Non-pigmented ciliary epithelial cell (primary cell): ENCODE data around the gene ACER2.
"Not testable (repeated sequence)": the region's sequence is repeated elsewhere in the genome, so short reads cannot be mapped to it uniquely, and the experiment has no call there.

Experiments used
- DNase-seq: peaks from one replicate; pipeline ENCODE4 v3.0.0-alpha.2; 2010; ENCODE audit warnings: low read depth

ACER2 gene

DNA sequence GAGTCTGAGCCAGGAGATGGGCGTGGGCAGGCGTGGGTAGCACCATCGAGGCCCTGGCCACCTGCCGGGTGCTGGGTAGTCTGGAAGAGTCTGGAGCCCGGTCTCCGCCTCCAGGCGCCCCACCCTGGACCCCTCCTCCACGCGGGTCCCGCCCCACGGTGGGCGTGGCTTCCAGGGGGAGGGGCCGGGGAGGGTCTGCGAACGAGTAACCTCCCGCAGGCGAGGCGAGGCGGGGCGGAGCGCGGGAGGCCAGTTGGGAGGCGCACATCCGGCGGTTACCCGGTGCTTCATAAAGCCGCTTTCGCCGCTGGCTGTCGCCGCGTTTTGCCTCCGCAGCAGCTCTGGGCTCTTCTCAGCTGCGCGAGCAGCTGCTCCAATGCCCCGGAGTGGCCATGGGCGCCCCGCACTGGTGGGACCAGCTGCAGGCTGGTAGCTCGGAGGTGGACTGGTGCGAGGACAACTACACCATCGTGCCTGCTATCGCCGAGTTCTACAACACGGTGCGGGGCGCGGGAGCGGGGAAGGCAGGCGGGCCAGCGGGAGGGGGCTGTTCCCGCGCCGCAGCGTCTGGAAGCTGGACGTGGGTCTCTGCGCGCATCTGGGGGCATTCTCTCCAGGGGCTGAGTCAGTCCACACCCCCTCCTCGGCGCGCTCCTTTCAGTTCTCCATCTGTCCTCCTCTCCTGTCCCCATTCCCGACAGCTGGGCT is at the start of gene ACER2:
TSS of gene ACER2 (plus strand) at position 317 of the 708 bp plus-strand sequence. CDS start at position 393, 76 bp downstream.
- peak; percentile 49 for DNase-seq

DNA sequence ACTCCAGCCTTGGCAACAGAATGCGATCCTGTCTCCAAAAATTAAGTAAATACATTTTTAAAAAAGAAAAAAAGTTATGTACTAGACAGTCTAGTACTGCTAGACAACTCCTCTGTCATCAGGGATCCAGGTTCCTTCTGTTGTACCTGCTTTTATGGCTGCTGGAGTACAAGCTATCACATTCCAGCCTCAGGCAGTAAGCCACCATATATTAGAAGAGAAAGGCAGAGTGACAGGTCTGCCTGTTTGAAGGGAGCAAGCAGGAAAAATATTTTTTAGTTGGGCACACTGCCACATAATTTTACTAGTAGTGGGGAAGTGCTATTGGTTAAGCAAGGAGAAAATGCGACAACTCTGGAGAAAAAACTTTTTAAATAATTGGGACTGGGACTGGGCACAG is 39.7 kb upstream of the ACER2 start:
- no peak for DNase-seq

DNA sequence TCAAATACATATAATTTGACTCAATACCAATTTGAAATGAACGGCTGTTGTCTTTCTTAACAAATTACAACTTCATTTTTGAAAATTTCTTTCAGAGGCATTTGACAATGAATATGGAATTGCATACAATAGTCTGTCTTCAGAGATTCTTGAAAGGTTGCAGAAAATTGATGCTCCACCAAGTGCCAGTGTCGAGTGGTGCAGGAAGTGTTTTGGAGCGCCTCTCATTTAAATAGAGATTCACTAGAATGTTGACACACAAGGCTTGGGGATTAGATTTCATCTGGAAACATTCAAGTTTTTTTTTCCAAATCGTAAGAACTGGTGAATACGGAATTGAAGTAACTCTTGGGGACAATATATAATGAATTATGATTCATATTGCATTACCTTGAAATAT is 36.9 kb upstream of the ACER2 start:
- DNase-seq, result no peak

DNA sequence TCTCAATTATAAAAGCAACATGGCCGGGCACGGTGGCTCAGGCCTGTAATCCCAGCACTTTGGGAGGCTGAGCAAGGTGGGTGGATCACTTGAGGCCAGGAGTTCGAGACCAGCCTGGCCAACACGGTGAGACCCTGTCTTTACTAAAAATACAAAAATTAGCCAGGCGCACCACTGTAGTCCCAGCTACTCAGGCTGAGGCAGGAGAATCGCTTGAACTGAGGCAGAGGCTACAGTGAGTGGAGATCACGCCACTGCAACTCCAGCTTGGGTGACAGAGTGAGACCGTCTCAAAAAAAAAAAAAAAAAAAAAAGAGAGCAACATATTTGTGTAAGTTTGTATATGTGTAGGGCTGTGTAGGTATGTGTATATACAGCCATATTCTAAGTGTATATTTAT is 36.2 kb upstream of the ACER2 start:
- no peak for DNase-seq

DNA sequence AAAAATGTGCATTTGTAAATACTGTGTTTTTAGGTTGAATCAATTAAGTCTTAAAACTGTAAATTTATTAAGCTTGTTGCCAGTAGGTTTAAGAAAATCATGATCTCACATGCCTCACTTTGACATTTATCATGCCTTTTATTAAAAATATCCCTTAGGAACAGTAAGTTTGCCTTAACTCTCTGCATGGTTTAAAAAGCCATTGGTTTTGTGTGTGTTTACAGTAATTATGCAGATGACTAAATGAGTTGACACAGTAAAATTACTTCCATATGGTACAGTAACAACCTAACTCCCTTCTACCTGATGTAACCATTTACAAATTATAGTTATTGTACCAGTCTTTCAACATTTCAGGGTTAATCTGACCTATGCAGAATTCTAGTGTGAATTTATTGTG is 35.3 kb upstream of the ACER2 start:
- DNase-seq, result no peak

DNA sequence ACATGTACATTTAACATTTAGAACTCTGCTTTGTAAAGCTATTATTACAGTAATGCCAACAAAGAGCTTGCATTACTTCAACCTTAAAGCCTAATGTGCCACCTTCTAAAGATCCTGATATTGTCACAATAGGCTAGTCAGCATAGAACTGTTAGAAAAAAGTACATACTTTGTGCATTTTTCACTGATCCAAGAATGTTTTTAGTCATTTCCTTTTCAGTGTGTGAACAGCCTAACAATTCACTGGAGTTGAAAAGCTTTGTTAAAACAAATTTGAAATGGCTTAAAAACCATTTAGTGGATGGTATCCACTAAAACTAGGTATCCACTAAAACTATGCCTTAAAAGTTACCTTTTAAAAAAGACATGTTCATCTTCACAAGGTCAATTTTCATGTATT is 33.3 kb upstream of the ACER2 start:
- DNase-seq, result peak; percentile 11

DNA sequence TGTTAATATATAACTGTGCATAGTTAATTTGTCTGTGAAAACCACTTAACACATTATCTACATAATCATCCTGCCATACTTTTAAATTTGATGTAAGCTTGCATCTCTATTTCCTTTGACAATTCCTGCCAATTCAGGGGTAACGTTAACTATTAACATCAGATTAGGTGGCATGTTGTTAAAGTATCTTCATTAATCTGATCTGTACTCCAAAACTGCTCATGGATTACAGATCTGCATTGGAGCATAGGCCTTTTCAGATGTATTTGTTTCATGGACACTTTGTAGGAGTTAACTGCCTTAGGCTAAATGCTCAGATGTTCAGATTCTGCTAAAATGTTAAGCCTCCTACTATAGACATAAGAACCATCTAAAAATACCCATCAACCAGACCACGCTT is 31.9 kb upstream of the ACER2 start:
- DNase-seq, result no peak

DNA sequence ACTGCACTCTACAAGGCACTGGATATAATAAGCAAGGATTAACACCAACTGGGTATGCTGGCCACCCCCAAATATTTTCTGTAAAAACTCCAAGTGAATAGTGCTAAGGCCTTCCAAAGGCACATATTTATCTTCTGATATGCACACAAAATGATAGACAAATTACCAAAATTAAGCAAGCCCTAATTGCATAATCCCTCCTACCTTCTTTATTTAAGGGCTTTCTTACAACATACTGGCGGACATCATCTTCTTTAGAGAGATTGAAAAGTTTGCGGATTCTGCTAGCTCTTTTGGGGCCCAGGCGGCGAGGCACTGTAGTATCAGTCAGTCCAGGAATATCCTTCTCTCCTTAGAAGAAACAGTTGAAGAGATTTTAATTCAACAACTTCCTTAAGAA is 30.6 kb upstream of the ACER2 start:
- no peak for DNase-seq

DNA sequence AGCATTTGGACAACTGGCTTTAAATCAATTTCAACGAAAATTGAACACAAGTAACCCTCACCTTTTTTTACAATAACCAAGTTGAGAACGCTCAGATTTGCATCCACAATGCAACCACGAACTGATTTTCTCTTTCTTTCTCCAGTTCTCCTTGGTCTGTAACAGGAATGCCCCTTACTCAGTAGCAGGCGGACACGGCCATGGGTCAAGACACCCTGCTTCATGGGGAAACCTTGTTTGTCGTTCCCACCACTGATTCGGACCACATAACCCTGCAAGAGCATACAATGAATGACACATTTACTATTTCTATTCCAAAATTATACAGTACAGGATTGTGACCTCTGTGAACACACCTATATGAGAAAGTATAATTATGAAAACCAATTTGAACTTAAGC is 30.2 kb upstream of the ACER2 start:
- DNase-seq, result no peak

DNA sequence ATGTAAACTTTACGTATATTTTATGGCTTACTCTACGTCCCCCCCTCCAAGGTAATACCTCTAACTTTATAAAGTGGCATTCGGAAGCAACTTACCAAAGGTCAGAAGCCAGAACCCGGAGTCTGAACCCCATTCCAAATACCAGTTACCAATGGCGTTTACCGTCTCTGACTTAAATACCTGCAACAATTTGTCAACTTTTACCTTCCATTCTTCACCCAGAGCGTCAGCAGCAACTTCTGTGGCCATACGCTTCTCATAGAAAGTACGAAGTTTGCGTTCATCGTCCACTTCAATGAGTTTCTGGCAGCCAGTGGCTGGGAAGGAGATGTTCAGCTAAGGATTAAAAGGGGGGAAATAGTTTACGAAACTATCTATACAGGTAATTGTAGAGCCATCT is 29.5 kb upstream of the ACER2 start:
- no peak for DNase-seq

DNA sequence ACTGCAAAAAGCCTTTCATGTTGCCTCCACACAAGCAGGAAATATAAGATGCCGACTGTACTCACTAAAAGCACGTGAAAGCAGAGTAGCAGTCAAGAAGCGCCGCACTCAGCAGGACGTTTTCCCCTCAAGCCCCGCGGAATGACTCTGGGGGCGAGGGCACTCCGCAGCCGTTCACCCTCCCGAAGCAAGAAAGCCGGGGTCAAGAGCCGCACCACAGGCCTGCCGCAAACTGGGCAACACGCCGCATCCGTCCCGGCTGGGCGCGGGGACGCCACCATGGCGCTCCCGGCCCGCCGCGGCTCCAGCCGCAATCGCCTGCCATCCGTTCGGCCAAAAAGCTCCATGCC is 29.1 kb upstream of the ACER2 start:
- no peak for DNase-seq

DNA sequence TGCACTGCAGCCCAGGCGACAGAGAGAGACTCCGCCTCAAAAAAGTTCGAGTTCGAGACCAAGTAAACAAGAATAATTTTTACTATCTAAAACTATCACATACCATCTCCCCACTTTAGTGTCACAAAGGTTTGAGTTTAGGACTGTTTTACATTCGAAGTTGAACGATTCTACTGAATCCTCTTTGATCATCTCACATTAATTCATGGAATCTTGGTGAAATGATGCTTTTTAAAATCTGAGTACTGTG is 28.1 kb upstream of the ACER2 start:
- no peak for DNase-seq

DNA sequence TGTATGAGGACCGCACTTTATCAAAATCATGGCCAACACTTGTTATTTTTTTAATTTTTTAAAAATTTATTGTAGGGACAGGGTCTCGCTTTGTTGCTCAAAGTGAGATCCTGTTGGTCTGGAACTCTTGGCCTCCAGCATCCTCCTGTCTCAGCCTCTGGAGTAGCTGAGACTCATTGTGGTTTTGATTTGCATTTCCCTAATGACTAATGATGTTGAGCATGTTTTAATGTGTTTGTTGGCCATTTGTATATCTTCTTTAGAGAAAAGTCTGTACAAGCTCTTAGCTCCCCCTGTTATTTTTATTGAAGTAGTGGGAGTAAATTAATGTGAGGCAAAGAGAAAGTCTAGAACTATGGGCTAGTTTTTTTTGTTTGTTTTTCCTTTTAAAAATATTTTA is 27.2 kb upstream of the ACER2 start:
- no peak for DNase-seq

DNA sequence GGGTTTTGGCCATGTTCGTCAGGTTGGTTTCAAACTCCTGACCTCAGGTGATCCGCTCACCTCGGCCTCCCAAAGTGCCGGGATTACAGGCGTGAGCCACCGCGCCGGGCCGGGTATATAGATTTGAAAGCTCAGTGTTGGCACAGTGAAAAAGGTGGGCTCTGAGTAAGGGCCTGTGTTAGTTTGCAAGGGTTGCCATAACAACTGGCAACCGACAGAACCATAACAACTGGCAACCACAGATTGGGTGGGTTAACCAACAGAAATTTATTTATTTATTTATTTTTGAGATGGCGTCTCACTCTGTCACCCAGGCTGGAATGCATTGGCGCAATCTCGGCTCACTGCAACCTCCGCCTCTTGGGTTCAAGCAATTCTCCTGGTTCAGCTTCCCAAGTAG is 23.6 kb upstream of the ACER2 start:
- DNase-seq, result not testable (repeated sequence)

DNA sequence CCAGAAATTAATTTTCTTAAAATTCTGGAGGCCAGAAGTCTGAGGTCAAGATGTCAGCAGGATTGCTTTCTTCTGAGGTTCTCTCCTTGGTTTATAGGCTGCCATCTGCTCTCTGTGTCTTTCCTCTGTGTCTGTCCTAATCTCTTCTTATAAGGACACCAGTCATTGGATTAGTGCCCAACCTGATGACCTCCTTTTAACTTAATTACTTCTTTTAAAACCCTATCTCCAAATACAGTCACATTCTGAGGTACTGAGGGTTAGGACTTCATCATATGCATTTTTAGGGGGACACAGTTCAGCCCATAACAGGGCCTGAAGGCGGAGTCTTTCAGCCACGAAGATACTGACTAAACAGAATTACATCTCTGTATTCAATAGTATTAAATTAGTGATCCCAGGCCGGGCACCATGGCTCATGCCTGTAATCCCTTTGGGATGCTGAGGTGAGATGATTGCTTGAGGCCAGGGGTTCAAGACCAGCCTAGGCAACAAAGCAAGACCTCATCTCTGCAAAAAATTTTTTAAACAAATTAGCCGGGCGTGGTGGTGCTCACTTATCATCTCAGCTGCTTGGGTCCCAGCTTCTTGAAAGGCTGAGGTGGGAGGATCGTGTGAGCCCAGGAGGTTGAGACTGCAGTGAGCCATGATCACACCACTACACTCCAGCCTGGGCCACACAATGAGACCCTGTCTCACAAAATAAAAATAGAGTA is 22.9 kb upstream of the ACER2 start:
- no peak for DNase-seq

DNA sequence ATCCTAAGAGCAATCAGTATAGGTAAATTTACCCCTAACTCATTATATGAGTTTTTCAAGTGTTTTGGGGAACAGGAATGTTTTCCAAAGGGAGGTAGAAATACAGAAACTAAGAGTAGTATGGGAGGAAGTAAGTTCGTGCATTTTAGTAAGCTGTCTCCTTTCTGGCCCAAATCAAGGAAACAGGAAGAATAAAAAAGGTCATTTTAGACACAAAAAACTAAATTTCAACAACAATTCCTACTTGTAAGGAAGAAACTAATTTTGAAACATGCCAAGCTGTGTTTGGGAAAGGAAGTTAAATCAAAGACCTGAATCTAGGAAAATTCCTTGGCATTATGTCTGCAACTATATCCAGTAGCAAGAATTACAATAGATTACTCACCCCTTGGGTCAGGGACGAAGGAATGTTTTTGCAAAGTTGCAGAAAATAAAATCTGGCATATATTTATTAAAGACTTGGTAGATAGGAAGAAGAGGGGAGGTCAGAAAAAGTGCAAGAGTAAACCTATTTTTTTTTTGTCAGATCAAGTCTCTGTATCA is 22.2 kb upstream of the ACER2 start:
- no peak for DNase-seq

DNA sequence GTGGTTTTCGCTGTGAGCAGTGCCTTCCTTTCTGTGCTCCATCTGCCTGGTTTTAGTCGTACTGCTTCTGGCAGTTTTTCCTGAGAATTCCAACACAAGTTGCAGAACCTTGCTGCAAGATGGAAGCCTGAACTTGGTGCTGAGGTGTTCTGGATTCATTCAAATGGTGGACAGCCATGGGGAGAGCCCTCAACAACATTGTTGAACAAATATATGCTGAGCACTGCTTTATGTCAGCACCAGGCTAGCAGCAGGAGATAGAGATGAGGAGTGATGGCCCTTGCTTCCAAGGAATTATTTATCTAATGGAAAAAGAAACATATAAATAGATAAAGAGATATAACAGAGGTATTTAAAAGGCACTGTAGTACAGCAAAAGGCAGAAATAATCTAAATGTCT is 21.5 kb upstream of the ACER2 start:
- no peak for DNase-seq

DNA sequence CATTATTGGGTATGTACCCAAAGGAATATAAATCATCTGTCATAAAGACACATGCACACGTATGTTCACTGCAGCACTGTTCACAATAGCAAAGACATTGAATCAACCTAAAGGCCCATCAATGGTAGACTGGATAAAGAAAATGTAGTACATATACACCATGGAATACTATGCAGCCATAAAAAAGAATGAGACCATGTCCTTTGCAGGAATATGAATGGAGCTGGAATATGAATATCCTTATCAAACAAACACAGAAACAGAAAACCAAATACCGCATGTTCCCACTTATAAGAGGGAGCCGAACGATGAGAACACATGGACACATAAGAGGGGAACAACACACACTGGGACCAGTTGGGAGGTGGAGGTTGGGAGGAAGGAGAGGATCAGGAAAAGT is 19.3 kb upstream of the ACER2 start:
- not testable (repeated sequence) for DNase-seq

DNA sequence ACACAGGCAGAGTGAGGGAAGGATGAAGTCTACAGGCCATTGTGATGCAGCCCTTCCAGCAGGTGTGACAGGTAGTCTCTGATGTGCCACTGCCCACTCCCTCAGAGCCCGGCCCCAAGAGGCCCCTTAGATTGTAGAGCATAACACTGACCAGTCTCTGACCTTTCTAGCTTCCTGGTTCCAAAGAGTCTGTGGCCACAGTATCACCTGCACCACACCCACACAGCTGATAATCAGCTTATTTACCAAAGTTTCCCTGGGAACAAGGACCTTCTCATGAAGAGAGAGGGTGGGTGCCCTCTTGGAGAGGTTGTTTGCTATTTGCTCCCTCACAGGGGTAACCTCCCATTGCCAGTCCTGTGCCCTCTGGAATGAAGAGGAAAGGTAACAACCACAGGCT is 11.0 kb upstream of the ACER2 start:
- DNase-seq, result no peak

DNA sequence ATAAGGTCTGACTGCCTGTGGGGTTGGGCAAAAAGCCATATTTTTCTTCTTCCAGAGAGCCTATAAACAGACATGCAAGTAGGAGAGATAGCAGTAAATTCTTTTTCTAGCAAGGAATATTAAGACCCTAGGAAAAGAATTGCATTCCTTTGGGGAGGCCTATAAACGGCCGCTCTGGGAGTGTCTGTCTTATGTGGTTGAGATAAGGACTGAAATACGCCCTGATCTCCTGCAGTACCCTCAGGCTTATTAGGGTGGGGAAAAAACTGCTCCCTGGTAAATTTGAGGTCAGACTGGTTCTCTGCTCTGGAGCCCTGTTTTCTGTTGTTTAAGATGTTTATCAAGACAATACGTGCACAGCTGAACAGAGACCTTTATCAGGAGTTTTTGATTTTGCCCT is 5.6 kb upstream of the ACER2 start:
- DNase-seq, result not testable (repeated sequence)

DNA sequence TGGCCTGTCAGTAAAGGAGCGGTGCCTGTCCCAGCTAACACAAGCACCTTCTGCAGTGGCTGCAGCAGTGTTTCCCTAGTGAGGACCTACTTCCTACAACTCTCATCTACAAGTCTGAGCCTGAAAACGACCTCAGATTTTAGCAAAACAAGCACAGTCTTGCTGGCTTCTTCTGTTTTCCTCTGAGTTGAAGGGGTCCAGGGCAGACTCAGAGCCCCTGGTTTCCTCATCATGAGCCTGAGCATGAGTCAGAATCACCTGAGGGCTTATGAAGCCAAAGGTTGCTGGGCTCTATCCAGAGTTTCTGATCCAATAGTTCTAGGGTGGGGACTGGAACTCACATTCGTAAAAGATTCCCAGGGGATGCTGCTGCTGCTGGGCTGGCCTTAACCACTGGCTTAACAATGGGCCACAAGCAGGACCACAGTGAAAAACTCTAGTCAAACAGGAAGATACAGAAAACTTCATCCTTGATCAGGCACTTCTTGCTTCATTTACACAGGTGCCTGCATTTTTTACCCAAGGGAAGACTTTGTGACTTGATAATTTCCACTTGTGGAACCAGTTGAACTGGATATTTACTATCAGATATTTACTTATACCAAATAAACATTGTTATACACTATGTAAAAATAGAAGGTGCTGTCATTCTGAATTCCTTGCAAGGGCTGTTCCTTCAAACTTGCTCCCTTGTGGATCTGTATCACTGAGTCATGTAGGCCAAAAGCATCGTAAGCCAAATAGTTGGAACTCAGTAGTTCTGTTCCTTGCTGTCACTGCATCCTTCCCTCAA is 4.3 kb upstream of the ACER2 start:
- no peak for DNase-seq

DNA sequence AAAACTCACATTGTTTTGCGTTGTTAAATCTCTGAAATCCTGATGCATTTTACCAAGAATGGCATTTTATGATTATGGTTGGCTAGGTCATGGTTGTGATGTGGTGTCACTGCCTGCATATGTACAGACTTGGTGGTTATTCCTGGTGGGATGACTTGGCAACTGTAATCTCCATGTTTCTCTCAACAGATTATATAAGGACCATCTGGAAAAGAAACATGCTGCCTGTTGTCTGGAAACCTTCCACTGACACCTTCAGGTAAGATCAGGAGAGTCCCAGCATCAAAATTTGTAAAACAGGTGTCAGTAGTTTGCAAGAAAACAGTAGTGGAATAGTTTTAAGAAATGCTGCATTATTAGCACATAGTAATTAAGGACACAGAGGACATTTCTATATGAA is 3.0 kb upstream of the ACER2 start:
- DNase-seq, result no peak

DNA sequence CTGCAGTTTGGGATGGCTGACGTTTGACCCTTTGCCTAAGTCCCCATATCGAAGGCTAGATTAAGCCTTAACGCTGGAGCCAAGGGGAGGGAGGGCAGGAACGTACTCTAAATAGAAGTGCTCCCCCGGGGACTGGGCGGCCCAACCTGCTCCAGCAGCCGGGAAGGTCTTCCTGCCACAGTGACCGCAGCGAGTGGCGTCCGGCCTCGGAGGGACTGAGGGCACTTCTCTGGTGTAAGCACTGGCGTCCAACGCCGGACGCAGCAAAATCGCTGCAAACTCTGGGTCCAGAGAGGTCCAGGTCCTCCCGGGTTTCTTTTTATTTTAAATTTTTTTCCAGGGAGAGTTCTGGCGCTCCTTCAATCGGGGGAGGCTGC is 505 bp upstream of the ACER2 start:
- no peak for DNase-seq
